Endothelial cell of umbilical vein (primary cell): Measurements from ENCODE around the gene ZP2.

Source experiments
- CTCF ChIP-seq, 2 donors: IDR thresholded peaks; 1 replicate in 1 of 2; 2 replicates in 1 of 2; pipeline ENCODE4 v1.5.1; 2011; ENCODE audit warnings: low read length in 2 of 2, mild to moderate bottlenecking in 2 of 2, moderate library complexity in 2 of 2, control low read depth in 1 of 2, inconsistent platforms in 1 of 2, low read depth in 1 of 2; ENCODE audit not compliant: insufficient read depth in 1 of 2; ENCODE audit errors: extremely low read depth in 1 of 2
- EZH2 ChIP-seq: IDR thresholded peaks from 2 replicates; pipeline ENCODE4 v1.6.1; 2012; ENCODE audit warnings: borderline replicate concordance, low read depth, mild to moderate bottlenecking, moderate library complexity, low read length, inconsistent platforms; ENCODE audit not compliant: severe bottlenecking
- POLR2A ChIP-seq: IDR thresholded peaks from 2 replicates; pipeline ENCODE4 v1.6.1; 2012; ENCODE audit warnings: low read depth, mild to moderate bottlenecking, control low read depth, low read length
- POLR2AphosphoS5 ChIP-seq: IDR thresholded peaks from 2 replicates; pipeline ENCODE4 v1.6.1; 2012; ENCODE audit warnings: low read depth, mild to moderate bottlenecking, control low read depth, low read length, moderate library complexity; ENCODE audit not compliant: insufficient read depth

- no peak for TF ChIP-seq EZH2
- no peak for TF ChIP-seq CTCF (IDR thresholded peaks at IDR 0.05; ENCODE audit: extremely low read depth in 1 of 2, insufficient read depth in 1 of 2, low read depth in 1 of 2, low read length in 2 of 2)
- no peak for TF ChIP-seq POLR2A
- no peak for TF ChIP-seq POLR2AphosphoS5
These were observed at the start of gene ZP2 for GRCh38 chr16:21211486-21211885.
